GM18909 (cell line): ENCODE measurements around the gene RIPK4.
"Not testable (repeated sequence)": the region's sequence is repeated elsewhere in the genome, so short reads cannot be mapped to it uniquely, and the experiment has no call there.

Source experiments
- ATAC-seq: cut with Tn5 transposase; IDR thresholded peaks from one replicate; pipeline ENCODE4 v1.9.1; 2021; ENCODE audit warnings: mild to moderate bottlenecking; ENCODE audit not compliant: unreplicated experiment, poor library complexity

Gene RIPK4

DNA sequence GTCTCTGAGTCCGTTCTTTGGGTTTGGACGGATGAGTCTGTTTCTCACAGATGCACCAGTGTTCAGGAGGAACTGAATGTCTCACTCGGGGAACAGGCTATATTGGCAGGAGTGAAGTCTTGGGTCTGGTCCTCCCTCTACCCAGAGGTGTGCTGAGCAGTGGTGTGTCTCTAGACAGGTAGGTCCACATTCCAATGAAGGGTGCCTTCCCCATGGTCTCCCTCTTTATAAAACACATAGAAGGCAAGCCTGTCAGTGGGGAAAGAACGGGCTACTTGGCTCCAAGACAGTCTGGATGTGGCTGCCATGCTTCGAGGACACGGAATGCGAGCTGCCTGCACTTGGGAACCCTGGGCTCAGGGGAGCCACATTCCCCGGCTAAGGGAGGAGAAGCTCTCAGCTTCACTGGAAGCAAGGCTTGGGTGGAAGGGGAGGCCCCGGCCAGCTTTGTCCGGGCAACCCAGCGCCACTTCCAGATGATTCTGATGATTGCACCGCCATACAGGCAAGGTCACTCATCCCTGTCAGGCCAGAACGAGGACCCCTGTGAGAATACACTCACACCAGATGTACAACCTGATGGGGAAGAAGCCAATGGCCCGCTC lies 29.7 kb upstream of the RIPK4 start:
- ATAC-seq, result no peak

- ATAC-seq, result no peak
Measured at GRCh38 chr21:41795726-41796125, 28.9 kb upstream of the RIPK4 start.

- no peak for ATAC-seq
Measured at GRCh38 chr21:41794600-41794999, 27.7 kb upstream of the RIPK4 start.

DNA sequence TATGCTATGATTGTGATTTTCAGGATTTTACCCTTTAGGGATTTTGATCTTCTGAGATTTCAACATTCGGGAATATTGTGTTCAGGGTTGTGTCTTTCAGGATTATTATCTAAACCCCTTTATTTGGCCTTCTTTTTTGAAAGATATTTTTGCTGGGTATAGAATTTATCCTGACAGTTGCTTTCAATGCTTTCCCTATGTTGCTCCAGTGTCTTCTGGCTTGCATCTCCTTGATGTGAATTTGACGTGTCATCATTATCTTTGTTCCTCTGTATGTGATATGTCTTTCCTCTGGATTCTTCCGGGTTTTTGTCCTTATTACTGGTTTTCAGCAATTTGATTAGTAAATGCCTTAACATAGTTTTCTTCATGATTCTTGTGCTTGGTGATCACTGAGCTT lies 25.9 kb upstream of the RIPK4 start:
- ATAC-seq, result no peak

GRCh38 chr21:41786509-41786987 lies 19.7 kb upstream of the RIPK4 start:
- no peak for ATAC-seq

DNA sequence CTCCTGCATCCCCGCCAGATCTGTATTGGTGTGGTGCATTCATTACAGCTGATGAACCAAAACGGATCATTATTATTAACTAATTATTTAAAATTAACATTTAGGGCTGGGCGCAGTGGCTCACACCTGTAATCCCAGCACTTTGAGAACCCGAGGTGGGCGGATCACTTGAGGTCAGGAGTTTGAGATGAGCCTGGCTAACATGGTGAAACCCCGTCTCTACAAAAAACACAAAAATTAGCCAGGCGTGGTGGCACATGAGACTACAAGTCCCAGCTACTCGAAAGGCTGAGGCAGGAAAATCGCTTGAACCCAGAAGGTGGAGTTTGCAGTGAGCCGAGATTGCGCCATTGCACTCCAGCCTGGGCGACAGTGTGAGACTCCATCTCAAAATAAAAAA lies 18.4 kb upstream of the RIPK4 start:
- not testable (repeated sequence) for ATAC-seq

DNA sequence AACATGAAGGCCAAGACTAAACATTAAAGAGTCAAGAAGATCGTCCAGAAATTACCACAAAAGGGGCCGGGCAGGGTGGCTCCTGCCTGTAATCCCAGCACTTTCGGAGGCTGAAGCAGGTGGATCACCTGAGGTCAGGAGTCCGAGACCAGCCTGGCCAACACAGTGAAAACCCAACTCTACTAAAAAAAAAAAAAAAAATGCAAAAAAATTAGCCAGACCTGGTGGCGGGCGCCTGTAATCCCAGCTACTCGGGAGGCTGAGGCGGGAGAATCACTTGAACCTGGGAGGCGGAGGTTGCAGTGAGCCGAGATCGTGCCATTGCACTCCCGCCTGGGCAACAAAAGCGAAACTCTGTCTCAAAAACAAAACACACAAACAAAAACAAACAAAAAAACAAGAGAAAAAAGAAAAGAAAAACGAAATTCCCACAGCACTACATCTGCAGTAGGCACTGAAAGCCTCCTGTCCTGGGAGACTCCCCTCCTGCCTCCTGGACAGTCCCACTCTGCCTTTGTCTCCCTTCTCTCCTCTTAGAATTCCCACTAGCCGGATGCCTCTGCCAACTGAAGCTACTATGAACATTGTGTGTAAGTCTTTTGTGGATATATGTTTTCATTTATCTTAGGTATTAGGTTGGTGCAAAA lies 17.7 kb upstream of the RIPK4 start:
- ATAC-seq, result no peak

- no peak for ATAC-seq
Measured at GRCh38 chr21:41783476-41784180, 16.8 kb upstream of the RIPK4 start.

GRCh38 chr21:41781050-41781410 lies 14.2 kb upstream of the RIPK4 start:
- no peak for ATAC-seq

DNA sequence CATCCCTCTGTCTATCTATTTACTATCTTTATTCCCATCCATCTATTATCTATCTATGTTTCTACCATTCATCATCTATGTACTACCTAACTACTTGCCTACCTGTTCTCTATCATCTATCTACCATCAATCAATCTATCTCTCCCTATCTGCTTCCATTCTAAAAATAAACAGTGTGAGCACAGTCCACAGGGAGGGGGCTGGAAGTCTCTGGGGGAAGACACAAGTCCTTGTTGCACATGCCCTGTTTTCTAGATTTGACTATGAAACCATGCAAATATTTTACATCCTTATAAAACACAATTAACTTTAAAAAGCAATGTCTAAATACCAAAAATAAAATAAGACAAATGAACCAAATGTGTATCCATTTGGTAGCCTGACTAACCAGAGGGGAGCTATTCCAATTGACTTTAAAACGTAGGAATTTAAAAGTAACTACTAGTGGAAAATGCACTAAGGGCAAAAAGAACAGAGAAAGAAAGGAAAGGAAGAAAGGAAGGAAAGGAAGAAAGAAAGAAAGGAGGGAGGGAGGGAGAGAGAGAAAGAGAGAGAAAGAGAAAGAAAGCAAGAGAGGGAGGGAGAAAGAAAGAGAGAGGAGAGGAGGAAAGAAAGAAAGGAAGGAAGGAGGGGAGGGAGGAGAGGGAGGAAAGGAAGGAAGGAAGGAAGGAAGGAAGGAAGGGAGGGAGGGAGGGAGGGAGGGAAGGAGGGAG lies 13.6 kb upstream of the RIPK4 start:
- ATAC-seq, result no peak

DNA sequence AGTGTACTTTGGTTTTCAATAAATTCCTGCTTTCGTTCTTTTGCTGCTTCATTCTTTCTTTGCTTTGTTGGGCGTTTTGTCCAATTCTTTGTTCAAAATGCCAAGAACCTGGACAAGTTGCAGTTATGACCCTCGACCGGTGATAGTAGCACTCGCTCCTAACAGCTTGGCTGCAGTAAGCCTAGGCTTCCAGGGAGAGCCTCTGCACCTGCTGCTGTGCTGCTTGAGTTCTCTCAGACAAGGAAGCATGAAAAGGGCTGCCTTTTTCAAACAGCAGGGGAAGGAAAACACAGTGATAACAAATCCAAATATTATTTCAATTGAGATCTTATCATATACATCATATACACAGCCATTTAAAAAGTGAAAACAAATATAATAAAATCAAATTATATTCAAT lies 12.8 kb upstream of the RIPK4 start:
- ATAC-seq, result no peak

DNA sequence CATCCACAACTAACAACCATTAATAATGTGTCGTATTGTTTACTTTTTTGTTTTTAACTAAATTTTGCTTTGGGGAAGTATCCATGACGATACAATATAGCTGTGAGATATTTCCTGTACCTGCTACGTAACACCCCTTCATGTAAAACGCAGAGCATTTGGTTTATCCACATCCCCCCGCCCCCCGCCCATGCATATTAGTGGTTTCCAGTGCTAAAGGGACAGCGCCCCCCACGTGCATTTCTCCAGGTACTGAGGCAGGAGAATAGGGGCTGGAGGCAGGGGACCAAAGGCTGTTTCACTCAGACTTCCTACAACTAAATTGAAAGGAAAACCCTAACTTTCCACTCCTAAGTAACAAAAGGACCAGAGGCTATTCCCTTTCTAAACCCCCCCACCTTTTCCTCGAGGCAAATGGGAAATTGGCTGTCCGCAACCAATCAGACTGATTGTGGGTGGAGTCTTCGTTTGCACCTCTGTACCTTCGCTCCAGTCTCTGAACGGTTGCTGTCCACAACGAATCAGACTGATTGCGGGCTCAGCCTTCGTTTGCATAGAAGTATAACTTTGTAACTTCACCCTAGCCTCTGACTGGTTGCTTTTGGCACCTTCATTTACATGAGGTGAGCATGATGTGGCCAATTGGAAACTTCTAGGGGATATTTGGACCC lies 12.2 kb upstream of the RIPK4 start:
- no peak for ATAC-seq

- no peak for ATAC-seq
Measured at GRCh38 chr21:41777951-41778815, 11.3 kb upstream of the RIPK4 start.

DNA sequence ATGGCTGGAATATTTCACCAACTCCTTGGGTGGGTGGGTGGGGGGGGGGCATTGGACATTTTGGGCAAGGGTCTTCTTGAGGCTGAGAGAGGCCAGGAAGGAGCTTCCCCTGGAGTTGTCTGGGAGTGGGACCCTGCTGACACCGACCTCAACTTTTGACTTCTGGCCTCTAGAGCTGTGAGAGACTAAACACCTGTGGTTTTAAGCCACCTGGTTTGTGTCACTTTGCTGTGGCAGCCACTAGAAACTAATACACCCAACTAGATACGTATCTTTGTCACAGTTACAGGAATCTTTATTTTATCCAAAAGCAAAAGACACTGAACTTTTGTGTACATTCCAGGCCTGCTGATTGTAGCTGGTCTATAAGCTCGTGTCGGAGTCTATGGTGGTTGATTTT lies 9.9 kb upstream of the RIPK4 start:
- no peak for ATAC-seq

DNA sequence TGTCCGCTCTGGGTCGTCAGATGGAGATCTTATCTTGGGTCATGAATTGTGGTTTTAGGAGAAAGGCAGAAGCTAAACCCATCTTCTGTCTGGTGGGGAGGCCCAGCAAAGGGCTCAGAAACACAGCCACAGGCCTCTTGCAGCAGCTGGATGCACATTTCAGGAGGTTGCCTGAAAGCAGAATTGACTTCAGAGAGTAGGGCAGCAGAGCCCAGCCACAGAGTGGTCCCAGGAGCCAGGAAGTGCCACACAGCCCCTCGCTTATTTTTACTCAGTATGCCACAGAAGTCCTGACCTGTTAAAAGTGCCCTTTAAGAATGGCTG lies 8.3 kb upstream of the RIPK4 start:
- no peak for ATAC-seq

DNA sequence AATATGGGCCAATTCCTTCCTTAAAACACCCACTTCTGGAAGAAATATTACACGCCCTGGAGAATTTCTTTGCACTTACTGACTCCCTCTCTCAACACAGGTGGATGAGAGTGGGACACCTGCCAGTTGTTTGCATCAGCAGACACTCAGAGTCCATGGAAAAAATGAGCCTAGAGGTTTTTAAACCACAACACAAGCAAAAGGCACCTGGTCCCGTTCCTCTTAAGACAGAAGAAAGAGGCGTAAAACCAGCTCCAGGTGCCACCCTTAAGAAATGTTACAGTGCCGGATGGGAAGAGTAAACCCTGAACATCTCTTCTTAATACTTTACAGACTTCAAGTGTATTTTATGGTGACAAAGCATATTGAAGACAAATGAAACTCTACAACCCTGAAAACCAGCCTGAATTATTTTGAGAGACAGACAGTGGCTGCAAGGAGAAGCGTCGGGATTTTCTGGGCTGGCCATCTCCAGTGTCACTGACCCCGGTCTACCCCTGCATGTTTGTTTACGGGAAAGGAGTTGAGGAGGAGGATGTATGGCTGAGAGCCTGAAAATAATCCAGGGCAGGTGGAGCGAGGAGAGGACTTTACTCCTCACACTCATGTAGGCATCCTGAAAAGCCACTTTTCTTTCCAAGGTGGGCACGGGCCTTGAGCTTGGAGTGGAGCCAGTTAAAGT lies 7.8 kb upstream of the RIPK4 start:
- no peak for ATAC-seq

DNA sequence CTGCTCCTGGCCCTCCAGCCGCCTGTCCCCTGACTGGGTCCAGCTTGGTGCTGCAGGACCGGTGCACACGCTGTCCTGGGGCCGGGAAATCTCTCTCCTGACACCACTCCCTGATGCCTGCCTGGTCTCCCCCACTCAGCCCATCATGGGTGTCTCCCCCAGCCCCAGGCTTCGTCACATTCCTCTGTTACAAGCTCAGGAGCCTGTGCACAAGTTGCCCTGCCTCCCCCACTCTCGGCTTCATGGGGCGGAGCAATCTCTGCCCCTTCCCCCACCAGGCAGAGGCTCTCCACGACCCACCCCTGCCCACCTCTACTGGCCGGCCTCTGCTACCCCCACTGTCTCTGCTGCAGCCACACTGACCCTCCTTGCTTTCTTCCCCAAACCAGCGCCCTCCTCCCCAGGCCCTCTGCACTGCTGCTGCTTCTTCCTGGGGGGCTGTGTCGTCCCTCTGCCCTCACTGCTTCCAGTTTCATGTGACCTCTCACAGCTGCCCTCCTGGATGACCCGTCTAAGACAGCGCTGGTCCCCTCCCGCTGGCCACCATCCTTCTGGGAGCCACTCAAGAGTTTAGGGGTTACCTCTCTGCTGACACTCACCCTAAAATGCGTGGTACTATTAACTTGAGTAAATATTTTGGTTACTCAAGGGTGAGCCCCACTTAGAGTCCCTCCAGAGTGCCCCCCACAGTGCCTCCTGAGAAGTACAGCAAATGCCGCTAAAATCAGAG lies 5.7 kb upstream of the RIPK4 start:
- ATAC-seq, result no peak

DNA sequence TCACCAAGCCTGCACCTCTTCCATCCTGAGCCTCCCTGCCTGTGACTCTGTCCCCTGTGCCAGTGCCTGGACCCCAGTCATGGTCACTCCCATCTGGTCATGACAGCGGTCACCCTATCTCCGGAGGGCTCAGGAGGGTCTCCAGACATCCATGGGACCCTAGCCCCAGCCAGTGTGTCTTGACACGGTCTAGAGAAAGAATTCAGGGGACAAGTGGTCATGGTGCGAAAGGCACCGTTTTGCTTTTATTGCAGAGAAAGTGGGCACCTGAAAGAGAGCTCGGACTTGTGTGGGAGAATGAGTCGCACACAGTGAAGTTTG lies 4.7 kb upstream of the RIPK4 start:
- no peak for ATAC-seq
